ENCODE measurements around the gene BRCA2. TPM values are rescaled to one million over a fixed set of nuclear protein-coding genes. Genes with fewer than 3 reads are reported as not detected.

The BRCA2 gene
- total and polyA plus RNA-seq, 2 experiments from 2014 or later = 28.6 to 38.7 TPM

DNA sequence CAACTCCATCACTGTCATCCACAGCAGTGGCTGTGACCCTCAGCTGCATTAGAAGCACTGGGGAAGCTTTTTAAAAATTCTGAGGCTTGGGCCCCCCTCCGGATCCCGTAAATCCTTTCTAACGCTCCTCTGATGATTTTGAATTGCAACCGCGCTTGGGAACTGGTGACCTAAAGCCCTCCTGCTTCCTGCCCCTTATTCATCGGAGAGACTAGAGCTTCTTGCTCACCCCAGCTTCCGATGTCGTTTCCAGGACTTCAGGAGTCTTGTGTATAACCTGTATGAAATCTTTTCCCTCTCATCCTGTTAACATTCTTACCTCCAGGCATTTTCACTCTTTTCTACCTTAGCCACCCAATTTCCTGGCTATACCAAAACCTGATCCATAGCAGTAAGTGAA lies 14.9 kb upstream of the BRCA2 start:
- Histone ChIP-seq H3K36me3 (ENCODE audit: insufficient read depth) (no peaks in the 10 kb centered on the region), H3K79me2 (replicated peaks; ENCODE audit: insufficient read depth) (no peaks in the 10 kb centered on the region), H3K4me1 (ENCODE audit: insufficient read depth) (no peaks in the 10 kb centered on the region), H3K27me3 (ENCODE audit: insufficient read depth) (no peaks in the 10 kb centered on the region), H3K4me2 (no peak overlapping the region), H3K4me3 (no peak overlapping the region), H2AFZ (peak overlapping the region; percentile 74; the same call in 1 of the 2 replicates), H4K20me1 (replicated peaks; ENCODE audit: insufficient read depth) (no peaks in the 10 kb centered on the region), H3K27ac (ENCODE audit: low read depth) (no peak overlapping the region), H3F3A (replicated peaks; ENCODE audit: low read depth) (no peaks in the 10 kb centered on the region), H3K9me2 (ENCODE audit: insufficient read depth) (no peaks in the 10 kb centered on the region)
- ATAC-seq = no peak
- H3K9me3 Mint-ChIP-seq = no peaks in the 10 kb centered on the region
- H3K27ac Mint-ChIP-seq = no peak overlapping the region
- DNase-seq (ENCODE audit: low spot score) = no peak
- H3K27me3 Mint-ChIP-seq (ENCODE audit: insufficient read depth, low read depth, poor library complexity) = no peaks in the 10 kb centered on the region
- H3K36me3 Mint-ChIP-seq (ENCODE audit: low read depth) = no peaks in the 10 kb centered on the region
- no peaks in the 10 kb centered on the region for H3K4me1 Mint-ChIP-seq
- TF ChIP-seq ZNF331 (CRISPR knock-in tag; IDR thresholded peaks at IDR 0.05; ENCODE audit: low read depth) (no peak), ZNF114 (CRISPR knock-in tag; IDR thresholded peaks at IDR 0.05) (no peak), JUNB (IDR thresholded peaks at IDR 0.05; ENCODE audit: unreplicated experiment) (no peak), STAT1 (IDR thresholded peaks at IDR 0.05; ENCODE audit: unreplicated experiment) (no peak), NANOG (IDR thresholded peaks at IDR 0.05; ENCODE audit: borderline replicate concordance) (no peak), CREB1 (CRISPR knock-in tag; IDR thresholded peaks at IDR 0.05; ENCODE audit: low read depth) (no peak), EZH2 (IDR thresholded peaks at IDR 0.05; ENCODE audit: low read depth, unreplicated experiment) (no peak), POLR2AphosphoS5 (IDR thresholded peaks at IDR 0.05; ENCODE audit: low read depth) (no peak), EZH2phosphoT487 (IDR thresholded peaks at IDR 0.05; ENCODE audit: unreplicated experiment) (no peak)
- TF ChIP-seq, protein P1, sequence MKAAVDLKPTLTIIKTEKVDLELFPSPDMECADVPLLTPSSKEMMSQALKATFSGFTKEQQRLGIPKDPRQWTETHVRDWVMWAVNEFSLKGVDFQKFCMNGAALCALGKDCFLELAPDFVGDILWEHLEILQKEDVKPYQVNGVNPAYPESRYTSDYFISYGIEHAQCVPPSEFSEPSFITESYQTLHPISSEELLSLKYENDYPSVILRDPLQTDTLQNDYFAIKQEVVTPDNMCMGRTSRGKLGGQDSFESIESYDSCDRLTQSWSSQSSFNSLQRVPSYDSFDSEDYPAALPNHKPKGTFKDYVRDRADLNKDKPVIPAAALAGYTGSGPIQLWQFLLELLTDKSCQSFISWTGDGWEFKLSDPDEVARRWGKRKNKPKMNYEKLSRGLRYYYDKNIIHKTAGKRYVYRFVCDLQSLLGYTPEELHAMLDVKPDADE (IDR thresholded peaks at IDR 0.05) = no peak
- TF ChIP-seq, protein P2, sequence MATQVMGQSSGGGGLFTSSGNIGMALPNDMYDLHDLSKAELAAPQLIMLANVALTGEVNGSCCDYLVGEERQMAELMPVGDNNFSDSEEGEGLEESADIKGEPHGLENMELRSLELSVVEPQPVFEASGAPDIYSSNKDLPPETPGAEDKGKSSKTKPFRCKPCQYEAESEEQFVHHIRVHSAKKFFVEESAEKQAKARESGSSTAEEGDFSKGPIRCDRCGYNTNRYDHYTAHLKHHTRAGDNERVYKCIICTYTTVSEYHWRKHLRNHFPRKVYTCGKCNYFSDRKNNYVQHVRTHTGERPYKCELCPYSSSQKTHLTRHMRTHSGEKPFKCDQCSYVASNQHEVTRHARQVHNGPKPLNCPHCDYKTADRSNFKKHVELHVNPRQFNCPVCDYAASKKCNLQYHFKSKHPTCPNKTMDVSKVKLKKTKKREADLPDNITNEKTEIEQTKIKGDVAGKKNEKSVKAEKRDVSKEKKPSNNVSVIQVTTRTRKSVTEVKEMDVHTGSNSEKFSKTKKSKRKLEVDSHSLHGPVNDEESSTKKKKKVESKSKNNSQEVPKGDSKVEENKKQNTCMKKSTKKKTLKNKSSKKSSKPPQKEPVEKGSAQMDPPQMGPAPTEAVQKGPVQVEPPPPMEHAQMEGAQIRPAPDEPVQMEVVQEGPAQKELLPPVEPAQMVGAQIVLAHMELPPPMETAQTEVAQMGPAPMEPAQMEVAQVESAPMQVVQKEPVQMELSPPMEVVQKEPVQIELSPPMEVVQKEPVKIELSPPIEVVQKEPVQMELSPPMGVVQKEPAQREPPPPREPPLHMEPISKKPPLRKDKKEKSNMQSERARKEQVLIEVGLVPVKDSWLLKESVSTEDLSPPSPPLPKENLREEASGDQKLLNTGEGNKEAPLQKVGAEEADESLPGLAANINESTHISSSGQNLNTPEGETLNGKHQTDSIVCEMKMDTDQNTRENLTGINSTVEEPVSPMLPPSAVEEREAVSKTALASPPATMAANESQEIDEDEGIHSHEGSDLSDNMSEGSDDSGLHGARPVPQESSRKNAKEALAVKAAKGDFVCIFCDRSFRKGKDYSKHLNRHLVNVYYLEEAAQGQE (IDR thresholded peaks at IDR 0.05; ENCODE audit: unreplicated experiment) = no peak
- TF ChIP-seq, protein P3, sequence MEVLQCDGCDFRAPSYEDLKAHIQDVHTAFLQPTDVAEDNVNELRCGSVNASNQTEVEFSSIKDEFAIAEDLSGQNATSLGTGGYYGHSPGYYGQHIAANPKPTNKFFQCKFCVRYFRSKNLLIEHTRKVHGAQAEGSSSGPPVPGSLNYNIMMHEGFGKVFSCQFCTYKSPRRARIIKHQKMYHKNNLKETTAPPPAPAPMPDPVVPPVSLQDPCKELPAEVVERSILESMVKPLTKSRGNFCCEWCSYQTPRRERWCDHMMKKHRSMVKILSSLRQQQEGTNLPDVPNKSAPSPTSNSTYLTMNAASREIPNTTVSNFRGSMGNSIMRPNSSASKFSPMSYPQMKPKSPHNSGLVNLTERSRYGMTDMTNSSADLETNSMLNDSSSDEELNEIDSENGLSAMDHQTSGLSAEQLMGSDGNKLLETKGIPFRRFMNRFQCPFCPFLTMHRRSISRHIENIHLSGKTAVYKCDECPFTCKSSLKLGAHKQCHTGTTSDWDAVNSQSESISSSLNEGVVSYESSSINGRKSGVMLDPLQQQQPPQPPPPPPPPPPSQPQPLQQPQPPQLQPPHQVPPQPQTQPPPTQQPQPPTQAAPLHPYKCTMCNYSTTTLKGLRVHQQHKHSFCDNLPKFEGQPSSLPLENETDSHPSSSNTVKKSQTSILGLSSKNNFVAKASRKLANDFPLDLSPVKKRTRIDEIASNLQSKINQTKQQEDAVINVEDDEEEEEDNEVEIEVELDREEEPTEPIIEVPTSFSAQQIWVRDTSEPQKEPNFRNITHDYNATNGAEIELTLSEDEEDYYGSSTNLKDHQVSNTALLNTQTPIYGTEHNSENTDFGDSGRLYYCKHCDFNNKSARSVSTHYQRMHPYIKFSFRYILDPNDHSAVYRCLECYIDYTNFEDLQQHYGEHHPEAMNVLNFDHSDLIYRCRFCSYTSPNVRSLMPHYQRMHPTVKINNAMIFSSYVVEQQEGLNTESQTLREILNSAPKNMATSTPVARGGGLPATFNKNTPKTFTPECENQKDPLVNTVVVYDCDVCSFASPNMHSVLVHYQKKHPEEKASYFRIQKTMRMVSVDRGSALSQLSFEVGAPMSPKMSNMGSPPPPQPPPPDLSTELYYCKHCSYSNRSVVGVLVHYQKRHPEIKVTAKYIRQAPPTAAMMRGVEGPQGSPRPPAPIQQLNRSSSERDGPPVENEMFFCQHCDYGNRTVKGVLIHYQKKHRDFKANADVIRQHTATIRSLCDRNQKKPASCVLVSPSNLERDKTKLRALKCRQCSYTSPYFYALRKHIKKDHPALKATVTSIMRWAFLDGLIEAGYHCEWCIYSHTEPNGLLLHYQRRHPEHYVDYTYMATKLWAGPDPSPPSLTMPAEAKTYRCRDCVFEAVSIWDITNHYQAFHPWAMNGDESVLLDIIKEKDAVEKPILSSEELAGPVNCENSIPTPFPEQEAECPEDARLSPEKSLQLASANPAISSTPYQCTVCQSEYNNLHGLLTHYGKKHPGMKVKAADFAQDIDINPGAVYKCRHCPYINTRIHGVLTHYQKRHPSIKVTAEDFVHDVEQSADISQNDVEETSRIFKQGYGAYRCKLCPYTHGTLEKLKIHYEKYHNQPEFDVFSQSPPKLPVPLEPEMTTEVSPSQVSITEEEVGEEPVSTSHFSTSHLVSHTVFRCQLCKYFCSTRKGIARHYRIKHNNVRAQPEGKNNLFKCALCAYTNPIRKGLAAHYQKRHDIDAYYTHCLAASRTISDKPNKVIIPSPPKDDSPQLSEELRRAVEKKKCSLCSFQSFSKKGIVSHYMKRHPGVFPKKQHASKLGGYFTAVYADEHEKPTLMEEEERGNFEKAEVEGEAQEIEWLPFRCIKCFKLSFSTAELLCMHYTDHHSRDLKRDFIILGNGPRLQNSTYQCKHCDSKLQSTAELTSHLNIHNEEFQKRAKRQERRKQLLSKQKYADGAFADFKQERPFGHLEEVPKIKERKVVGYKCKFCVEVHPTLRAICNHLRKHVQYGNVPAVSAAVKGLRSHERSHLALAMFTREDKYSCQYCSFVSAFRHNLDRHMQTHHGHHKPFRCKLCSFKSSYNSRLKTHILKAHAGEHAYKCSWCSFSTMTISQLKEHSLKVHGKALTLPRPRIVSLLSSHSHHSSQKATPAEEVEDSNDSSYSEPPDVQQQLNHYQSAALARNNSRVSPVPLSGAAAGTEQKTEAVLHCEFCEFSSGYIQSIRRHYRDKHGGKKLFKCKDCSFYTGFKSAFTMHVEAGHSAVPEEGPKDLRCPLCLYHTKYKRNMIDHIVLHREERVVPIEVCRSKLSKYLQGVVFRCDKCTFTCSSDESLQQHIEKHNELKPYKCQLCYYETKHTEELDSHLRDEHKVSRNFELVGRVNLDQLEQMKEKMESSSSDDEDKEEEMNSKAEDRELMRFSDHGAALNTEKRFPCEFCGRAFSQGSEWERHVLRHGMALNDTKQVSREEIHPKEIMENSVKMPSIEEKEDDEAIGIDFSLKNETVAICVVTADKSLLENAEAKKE (CRISPR knock-in tag; IDR thresholded peaks at IDR 0.05) = no peak
- TF ChIP-seq, protein P4, sequence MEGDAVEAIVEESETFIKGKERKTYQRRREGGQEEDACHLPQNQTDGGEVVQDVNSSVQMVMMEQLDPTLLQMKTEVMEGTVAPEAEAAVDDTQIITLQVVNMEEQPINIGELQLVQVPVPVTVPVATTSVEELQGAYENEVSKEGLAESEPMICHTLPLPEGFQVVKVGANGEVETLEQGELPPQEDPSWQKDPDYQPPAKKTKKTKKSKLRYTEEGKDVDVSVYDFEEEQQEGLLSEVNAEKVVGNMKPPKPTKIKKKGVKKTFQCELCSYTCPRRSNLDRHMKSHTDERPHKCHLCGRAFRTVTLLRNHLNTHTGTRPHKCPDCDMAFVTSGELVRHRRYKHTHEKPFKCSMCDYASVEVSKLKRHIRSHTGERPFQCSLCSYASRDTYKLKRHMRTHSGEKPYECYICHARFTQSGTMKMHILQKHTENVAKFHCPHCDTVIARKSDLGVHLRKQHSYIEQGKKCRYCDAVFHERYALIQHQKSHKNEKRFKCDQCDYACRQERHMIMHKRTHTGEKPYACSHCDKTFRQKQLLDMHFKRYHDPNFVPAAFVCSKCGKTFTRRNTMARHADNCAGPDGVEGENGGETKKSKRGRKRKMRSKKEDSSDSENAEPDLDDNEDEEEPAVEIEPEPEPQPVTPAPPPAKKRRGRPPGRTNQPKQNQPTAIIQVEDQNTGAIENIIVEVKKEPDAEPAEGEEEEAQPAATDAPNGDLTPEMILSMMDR (conservative IDR thresholded peaks at IDR 0.05; ENCODE audit: low read depth in 2 of 2) = no peak
- no peak overlapping the region for H3K4me3 Mint-ChIP-seq
